K562 (cell line): ENCODE measurements around the gene SLC16A5. TPM values are rescaled to one million over a fixed set of nuclear protein-coding genes. Genes with fewer than 3 reads are reported as not detected.
A peak's percentile ranks its signal among the peaks of the same experiment; 100 is the strongest.

Experiments
- HDAC2 ChIP-seq: fragments of 450-650 bp; IDR thresholded peaks from 2 replicates; pipeline ENCODE4 v1.6.1; 2016; ENCODE audit warnings: mild to moderate bottlenecking
- MECOM ChIP-seq: fragments of 250-450 bp; sonication (Bioruptor Pico); IDR thresholded peaks from 2 replicates; pipeline ENCODE4 v1.8.0; 2022; ENCODE audit warnings: inconsistent platforms
- NEUROD1 ChIP-seq: fragments of 150-350 bp; IDR thresholded peaks from 2 replicates; pipeline ENCODE4 v1.6.1; 2014; ENCODE audit warnings: borderline replicate concordance, low read length, low read depth; ENCODE audit not compliant: partially characterized antibody
- PHF8 ChIP-seq: fragments of 200-600 bp; sonication (generic); IDR thresholded peaks from 2 replicates; pipeline ENCODE4 v1.6.1; 2012; ENCODE audit warnings: mixed run types, mild to moderate bottlenecking, inconsistent platforms, low read length, moderate library complexity, borderline replicate concordance
- ZBTB7A ChIP-seq: IDR thresholded peaks from 2 replicates; pipeline ENCODE4 v1.6.1; 2011; ENCODE audit warnings: low read depth, mild to moderate bottlenecking, low read length, moderate library complexity, borderline replicate concordance; ENCODE audit not compliant: control insufficient read depth
- ZFX ChIP-seq: sonication (generic); formaldehyde crosslinking; IDR thresholded peaks from 2 replicates; pipeline ENCODE4 v1.8.0; 2022; ENCODE audit warnings: mild to moderate bottlenecking, missing genetic modification reagents, moderate library complexity
- ZNF12 ChIP-seq: sonication (generic); formaldehyde crosslinking; IDR thresholded peaks from 2 replicates; pipeline ENCODE4 v1.4.0; 2020; ENCODE audit warnings: mild to moderate bottlenecking, missing genetic modification reagents
- ZNF146 ChIP-seq: IDR thresholded peaks from one replicate; pipeline ENCODE4 v1.6.1; 2018; ENCODE audit warnings: missing compliant biosample characterization; ENCODE audit not compliant: unreplicated experiment
- ZNF316 ChIP-seq: fragments of 450-650 bp; IDR thresholded peaks from 2 replicates; pipeline ENCODE4 v1.6.1; 2016
- polyA plus RNA-seq, 8 experiments: library from polyadenylated mRNA; depleted of rRNA in 4 of 8; stranded (reverse) in 5 of 8; unstranded in 3 of 8; fragments of >200 nt; fragmentation: Nextera tagmentation in 2 of 8; fragmentation: Illumina TruSeq in 1 of 8; extraction: Ambion mirVana in 2 of 8; extraction: Trizol in 1 of 8; gene quantifications; 2 replicates each; pipeline versions ENCODE4 v1.2.1 to v1.2.3, GENCODE V29; 2011 to 2014; ENCODE audit warnings: inconsistent platforms in 1 of 8, missing spikeins in 1 of 8
- total RNA-seq, 7 experiments: library from RNA; depleted of rRNA in 6 of 7; stranded (reverse); fragments of >200 nt in 6 of 7; fragmentation: Illumina TruSeq in 2 of 7; extraction: Trizol in 2 of 7; gene quantifications; 2 replicates each; pipeline versions ENCODE4 v1.2.1 to v1.2.3, GENCODE V29; 2011 to 2021; ENCODE audit warnings: low replicate concordance in 1 of 7
- TF ChIP-seq, protein P1 (sequence below): IDR thresholded peaks from 2 replicates; pipeline ENCODE4 v1.6.1; 2016; ENCODE audit warnings: missing genetic modification characterization, missing compliant biosample characterization
- TF ChIP-seq, protein P2 (sequence below): sonication (generic); formaldehyde crosslinking; IDR thresholded peaks from 2 replicates; pipeline ENCODE4 v1.8.0; 2022; ENCODE audit warnings: mild to moderate bottlenecking, missing genetic modification reagents
- TF ChIP-seq, protein P3 (sequence below): fragments of 450-650 bp; formaldehyde crosslinking; IDR thresholded peaks from 2 replicates; pipeline ENCODE4 v1.4.0; 2022; ENCODE audit warnings: mild to moderate bottlenecking, moderate library complexity
- TF ChIP-seq, protein P4 (sequence below): sonication (generic); IDR thresholded peaks from 2 replicates; pipeline ENCODE4 v1.6.1; 2016
- TF ChIP-seq, protein P5 (sequence below): fragments of 450-650 bp; formaldehyde crosslinking; IDR thresholded peaks from 2 replicates; pipeline ENCODE4 v1.4.0; 2020; ENCODE audit warnings: mild to moderate bottlenecking, moderate library complexity
- TF ChIP-seq, protein P6 (sequence below), 2 experiments: fragments of 450-650 bp in 1 of 2; sonication (generic) in 1 of 2; formaldehyde crosslinking; conservative IDR thresholded peaks; 2 replicates each; pipeline versions ENCODE4 v1.4.0 to v1.8.1; 2020 to 2022; ENCODE audit warnings: mild to moderate bottlenecking in 1 of 2, missing genetic modification reagents in 1 of 2
- TF ChIP-seq, protein P7 (sequence below): fragments of 450-650 bp; formaldehyde crosslinking; IDR thresholded peaks from 2 replicates; pipeline ENCODE4 v1.4.0; 2020; ENCODE audit warnings: mild to moderate bottlenecking, moderate library complexity

SLC16A5 gene
- total and polyA plus RNA-seq, 9 of the 15 experiments (the other 6 are each of a cell fraction or from before 2014, with no cell fraction given): 0.06 to 2.6 (median 0.91) TPM

DNA sequence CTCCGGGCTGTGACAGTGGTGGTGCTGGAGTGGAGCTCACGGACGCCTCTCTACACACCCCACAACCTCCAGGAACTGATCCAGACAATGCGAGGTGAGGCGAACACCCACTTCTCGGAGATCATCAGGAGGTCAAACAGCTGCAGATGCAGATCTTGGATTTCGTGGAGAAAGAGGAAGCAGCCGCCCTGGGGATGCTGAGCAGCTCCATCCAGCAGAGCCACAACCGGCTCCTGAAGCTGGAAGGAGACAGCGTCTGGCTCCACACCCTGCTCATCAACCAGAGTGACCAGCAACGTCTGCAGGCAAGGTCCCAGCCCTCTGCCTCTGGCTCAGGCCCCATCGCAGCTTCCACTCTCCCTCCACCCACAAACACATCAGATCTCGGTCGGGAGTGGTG is 13.2 kb upstream of the SLC16A5 start (continued):
- TF ChIP-seq, protein P1, sequence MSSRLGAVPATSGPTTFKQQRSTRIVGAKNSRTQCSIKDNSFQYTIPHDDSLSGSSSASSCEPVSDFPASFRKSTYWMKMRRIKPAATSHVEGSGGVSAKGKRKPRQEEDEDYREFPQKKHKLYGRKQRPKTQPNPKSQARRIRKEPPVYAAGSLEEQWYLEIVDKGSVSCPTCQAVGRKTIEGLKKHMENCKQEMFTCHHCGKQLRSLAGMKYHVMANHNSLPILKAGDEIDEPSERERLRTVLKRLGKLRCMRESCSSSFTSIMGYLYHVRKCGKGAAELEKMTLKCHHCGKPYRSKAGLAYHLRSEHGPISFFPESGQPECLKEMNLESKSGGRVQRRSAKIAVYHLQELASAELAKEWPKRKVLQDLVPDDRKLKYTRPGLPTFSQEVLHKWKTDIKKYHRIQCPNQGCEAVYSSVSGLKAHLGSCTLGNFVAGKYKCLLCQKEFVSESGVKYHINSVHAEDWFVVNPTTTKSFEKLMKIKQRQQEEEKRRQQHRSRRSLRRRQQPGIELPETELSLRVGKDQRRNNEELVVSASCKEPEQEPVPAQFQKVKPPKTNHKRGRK (tag): no peak
- TF ChIP-seq PHF8: no peak
- TF ChIP-seq, protein P2, sequence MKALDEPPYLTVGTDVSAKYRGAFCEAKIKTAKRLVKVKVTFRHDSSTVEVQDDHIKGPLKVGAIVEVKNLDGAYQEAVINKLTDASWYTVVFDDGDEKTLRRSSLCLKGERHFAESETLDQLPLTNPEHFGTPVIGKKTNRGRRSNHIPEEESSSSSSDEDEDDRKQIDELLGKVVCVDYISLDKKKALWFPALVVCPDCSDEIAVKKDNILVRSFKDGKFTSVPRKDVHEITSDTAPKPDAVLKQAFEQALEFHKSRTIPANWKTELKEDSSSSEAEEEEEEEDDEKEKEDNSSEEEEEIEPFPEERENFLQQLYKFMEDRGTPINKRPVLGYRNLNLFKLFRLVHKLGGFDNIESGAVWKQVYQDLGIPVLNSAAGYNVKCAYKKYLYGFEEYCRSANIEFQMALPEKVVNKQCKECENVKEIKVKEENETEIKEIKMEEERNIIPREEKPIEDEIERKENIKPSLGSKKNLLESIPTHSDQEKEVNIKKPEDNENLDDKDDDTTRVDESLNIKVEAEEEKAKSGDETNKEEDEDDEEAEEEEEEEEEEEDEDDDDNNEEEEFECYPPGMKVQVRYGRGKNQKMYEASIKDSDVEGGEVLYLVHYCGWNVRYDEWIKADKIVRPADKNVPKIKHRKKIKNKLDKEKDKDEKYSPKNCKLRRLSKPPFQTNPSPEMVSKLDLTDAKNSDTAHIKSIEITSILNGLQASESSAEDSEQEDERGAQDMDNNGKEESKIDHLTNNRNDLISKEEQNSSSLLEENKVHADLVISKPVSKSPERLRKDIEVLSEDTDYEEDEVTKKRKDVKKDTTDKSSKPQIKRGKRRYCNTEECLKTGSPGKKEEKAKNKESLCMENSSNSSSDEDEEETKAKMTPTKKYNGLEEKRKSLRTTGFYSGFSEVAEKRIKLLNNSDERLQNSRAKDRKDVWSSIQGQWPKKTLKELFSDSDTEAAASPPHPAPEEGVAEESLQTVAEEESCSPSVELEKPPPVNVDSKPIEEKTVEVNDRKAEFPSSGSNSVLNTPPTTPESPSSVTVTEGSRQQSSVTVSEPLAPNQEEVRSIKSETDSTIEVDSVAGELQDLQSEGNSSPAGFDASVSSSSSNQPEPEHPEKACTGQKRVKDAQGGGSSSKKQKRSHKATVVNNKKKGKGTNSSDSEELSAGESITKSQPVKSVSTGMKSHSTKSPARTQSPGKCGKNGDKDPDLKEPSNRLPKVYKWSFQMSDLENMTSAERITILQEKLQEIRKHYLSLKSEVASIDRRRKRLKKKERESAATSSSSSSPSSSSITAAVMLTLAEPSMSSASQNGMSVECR (CRISPR knock-in tag): no peak
- 0 out of 2 replicates have a peak, but pooled peaks have one; percentile 35 for TF ChIP-seq HDAC2
- TF ChIP-seq MECOM (CRISPR knock-in tag): no peak
- TF ChIP-seq, protein P3, sequence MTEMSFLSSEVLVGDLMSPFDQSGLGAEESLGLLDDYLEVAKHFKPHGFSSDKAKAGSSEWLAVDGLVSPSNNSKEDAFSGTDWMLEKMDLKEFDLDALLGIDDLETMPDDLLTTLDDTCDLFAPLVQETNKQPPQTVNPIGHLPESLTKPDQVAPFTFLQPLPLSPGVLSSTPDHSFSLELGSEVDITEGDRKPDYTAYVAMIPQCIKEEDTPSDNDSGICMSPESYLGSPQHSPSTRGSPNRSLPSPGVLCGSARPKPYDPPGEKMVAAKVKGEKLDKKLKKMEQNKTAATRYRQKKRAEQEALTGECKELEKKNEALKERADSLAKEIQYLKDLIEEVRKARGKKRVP (CRISPR knock-in tag): no peak
- TF ChIP-seq, protein P4, sequence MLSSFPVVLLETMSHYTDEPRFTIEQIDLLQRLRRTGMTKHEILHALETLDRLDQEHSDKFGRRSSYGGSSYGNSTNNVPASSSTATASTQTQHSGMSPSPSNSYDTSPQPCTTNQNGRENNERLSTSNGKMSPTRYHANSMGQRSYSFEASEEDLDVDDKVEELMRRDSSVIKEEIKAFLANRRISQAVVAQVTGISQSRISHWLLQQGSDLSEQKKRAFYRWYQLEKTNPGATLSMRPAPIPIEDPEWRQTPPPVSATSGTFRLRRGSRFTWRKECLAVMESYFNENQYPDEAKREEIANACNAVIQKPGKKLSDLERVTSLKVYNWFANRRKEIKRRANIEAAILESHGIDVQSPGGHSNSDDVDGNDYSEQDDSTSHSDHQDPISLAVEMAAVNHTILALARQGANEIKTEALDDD: no peak
- no peak for TF ChIP-seq ZFX (CRISPR knock-in tag)
- no peak for TF ChIP-seq ZNF12 (CRISPR knock-in tag)
- no peak for TF ChIP-seq ZNF146 (CRISPR knock-in tag)
- no peak for TF ChIP-seq ZBTB7A
- TF ChIP-seq, protein P5, sequence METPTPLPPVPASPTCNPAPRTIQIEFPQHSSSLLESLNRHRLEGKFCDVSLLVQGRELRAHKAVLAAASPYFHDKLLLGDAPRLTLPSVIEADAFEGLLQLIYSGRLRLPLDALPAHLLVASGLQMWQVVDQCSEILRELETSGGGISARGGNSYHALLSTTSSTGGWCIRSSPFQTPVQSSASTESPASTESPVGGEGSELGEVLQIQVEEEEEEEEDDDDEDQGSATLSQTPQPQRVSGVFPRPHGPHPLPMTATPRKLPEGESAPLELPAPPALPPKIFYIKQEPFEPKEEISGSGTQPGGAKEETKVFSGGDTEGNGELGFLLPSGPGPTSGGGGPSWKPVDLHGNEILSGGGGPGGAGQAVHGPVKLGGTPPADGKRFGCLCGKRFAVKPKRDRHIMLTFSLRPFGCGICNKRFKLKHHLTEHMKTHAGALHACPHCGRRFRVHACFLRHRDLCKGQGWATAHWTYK (CRISPR knock-in tag): no peak
- TF ChIP-seq, protein P6, sequence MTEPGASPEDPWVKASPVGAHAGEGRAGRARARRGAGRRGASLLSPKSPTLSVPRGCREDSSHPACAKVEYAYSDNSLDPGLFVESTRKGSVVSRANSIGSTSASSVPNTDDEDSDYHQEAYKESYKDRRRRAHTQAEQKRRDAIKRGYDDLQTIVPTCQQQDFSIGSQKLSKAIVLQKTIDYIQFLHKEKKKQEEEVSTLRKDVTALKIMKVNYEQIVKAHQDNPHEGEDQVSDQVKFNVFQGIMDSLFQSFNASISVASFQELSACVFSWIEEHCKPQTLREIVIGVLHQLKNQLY (CRISPR knock-in tag; conservative IDR thresholded peaks at IDR 0.05): no peak
- TF ChIP-seq, protein P7, sequence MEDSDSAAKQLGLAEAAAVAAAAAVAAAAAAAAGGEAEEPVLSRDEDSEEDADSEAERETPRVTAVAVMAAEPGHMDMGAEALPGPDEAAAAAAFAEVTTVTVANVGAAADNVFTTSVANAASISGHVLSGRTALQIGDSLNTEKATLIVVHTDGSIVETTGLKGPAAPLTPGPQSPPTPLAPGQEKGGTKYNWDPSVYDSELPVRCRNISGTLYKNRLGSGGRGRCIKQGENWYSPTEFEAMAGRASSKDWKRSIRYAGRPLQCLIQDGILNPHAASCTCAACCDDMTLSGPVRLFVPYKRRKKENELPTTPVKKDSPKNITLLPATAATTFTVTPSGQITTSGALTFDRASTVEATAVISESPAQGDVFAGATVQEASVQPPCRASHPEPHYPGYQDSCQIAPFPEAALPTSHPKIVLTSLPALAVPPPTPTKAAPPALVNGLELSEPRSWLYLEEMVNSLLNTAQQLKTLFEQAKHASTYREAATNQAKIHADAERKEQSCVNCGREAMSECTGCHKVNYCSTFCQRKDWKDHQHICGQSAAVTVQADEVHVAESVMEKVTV: no peak
- TF ChIP-seq NEUROD1: no peak
- TF ChIP-seq ZNF316: no peak
